Parathyroid adenoma (tissue), 2 donors: Measurements from ENCODE around the gene DENND1C.

ENCODE experiments used
- H2AFZ ChIP-seq: fragments of 300-600 bp; sonication (generic); one replicate; pipeline ENCODE4 v1.7.0; 2017; ENCODE audit warnings: antibody characterized with exemption, mild to moderate bottlenecking
- H3K27ac ChIP-seq: fragments of 300-600 bp; sonication (generic); one replicate; pipeline ENCODE4 v1.7.0; 2017
- H3K27me3 ChIP-seq: fragments of 300-600 bp; sonication (generic); one replicate; pipeline ENCODE4 v1.7.0; 2017; ENCODE audit warnings: low read length; ENCODE audit not compliant: control insufficient read depth, insufficient read depth
- H3K36me3 ChIP-seq: fragments of 300-600 bp; sonication (generic); one replicate; pipeline ENCODE4 v1.7.0; 2017; ENCODE audit warnings: low read length; ENCODE audit not compliant: control insufficient read depth, insufficient read depth
- H3K4me1 ChIP-seq: fragments of 300-600 bp; sonication (generic); one replicate; pipeline ENCODE4 v1.7.0; 2017; ENCODE audit warnings: control low read depth
- H3K4me2 ChIP-seq: fragments of 300-600 bp; sonication (generic); one replicate; pipeline ENCODE4 v1.7.0; 2017; ENCODE audit warnings: low read length
- H3K4me3 ChIP-seq: fragments of 300-600 bp; sonication (generic); one replicate; pipeline ENCODE4 v1.7.0; 2017; ENCODE audit warnings: low read depth, low read length
- H3K79me2 ChIP-seq: fragments of 300-600 bp; sonication (generic); one replicate; pipeline ENCODE4 v1.7.0; 2017; ENCODE audit warnings: control low read depth
- H3K9ac ChIP-seq: fragments of 300-600 bp; sonication (generic); one replicate; pipeline ENCODE4 v1.7.0; 2017; ENCODE audit warnings: mild to moderate bottlenecking
- H3K9me3 ChIP-seq: fragments of 300-600 bp; sonication (generic); one replicate; pipeline ENCODE4 v1.7.0; 2017; ENCODE audit warnings: low read length; ENCODE audit not compliant: control insufficient read depth
- TF ChIP-seq, protein P1 (sequence below): fragments of 300-600 bp; sonication (generic); IDR thresholded peaks from one replicate; pipeline ENCODE4 v1.7.0; 2017; ENCODE audit warnings: antibody characterized with exemption, mild to moderate bottlenecking
- donor health status: primary hyperparathyroidism.

The DENND1C gene

GRCh38 chr19:6457958-6458694 is 23.5 kb downstream of the DENND1C start:
- no peaks in the 10 kb centered on the region for H3K36me3 ChIP-seq
- no peak overlapping the region for H3K9ac ChIP-seq
- H3K4me1 ChIP-seq = peaks cover 8% of the 10 kb centered on the region
- peak overlapping the region; percentile 11 for H3K27ac ChIP-seq
- H3K79me2 ChIP-seq = no peaks in the 10 kb centered on the region
- peak overlapping the region; percentile 72 for H3K4me3 ChIP-seq
- H3K4me2 ChIP-seq = peak overlapping the region; percentile 93
- no peaks in the 10 kb centered on the region for H3K27me3 ChIP-seq
- H3K9me3 ChIP-seq = no peaks in the 10 kb centered on the region
- TF ChIP-seq, protein P1, sequence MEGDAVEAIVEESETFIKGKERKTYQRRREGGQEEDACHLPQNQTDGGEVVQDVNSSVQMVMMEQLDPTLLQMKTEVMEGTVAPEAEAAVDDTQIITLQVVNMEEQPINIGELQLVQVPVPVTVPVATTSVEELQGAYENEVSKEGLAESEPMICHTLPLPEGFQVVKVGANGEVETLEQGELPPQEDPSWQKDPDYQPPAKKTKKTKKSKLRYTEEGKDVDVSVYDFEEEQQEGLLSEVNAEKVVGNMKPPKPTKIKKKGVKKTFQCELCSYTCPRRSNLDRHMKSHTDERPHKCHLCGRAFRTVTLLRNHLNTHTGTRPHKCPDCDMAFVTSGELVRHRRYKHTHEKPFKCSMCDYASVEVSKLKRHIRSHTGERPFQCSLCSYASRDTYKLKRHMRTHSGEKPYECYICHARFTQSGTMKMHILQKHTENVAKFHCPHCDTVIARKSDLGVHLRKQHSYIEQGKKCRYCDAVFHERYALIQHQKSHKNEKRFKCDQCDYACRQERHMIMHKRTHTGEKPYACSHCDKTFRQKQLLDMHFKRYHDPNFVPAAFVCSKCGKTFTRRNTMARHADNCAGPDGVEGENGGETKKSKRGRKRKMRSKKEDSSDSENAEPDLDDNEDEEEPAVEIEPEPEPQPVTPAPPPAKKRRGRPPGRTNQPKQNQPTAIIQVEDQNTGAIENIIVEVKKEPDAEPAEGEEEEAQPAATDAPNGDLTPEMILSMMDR = no peak
- no peak overlapping the region for H2AFZ ChIP-seq

DNA sequence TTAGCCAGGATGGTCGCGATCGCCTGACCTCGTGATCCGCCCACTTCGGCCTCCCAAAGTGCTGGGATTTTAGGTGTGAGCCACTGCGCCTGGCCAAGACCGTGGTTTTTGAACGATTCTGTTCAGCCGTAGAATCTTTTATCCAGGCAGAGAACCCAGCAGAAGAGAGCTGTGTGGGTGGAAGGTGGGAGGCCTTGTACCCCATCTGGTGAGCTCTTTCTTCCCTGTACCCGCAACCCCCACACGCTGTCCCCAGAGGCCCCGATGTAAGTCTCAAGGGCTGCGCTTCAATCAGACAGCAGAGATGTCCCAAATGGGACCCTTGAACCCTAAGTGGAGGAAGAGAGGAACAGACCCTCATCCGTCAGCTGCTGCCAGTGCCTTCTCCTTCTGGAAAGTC is 25.7 kb downstream of the DENND1C start:
- no peaks in the 10 kb centered on the region for H3K79me2 ChIP-seq
- no peak overlapping the region for H2AFZ ChIP-seq
- H3K4me3 ChIP-seq = no peak overlapping the region
- H3K9ac ChIP-seq = no peak overlapping the region
- TF ChIP-seq, protein P1 = no peak
- no peaks in the 10 kb centered on the region for H3K9me3 ChIP-seq
- H3K27me3 ChIP-seq = no peaks in the 10 kb centered on the region
- no peak overlapping the region for H3K27ac ChIP-seq
- no peak overlapping the region for H3K4me2 ChIP-seq
- no peaks in the 10 kb centered on the region for H3K36me3 ChIP-seq
- H3K4me1 ChIP-seq = peaks cover 8% of the 10 kb centered on the region

GRCh38 chr19:6453951-6454565 is 27.5 kb downstream of the DENND1C start:
- no peaks in the 10 kb centered on the region for H3K79me2 ChIP-seq
- no peaks in the 10 kb centered on the region for H3K27me3 ChIP-seq
- no peak overlapping the region for H3K27ac ChIP-seq
- H2AFZ ChIP-seq = no peak overlapping the region
- no peaks in the 10 kb centered on the region for H3K9me3 ChIP-seq
- no peak overlapping the region for H3K4me3 ChIP-seq
- peaks cover 7% of the 10 kb centered on the region for H3K4me1 ChIP-seq
- no peak overlapping the region for H3K9ac ChIP-seq
- TF ChIP-seq, protein P1 = no peak
- H3K4me2 ChIP-seq = no peak overlapping the region
- H3K36me3 ChIP-seq = no peaks in the 10 kb centered on the region

- no peaks in the 10 kb centered on the region for H3K9me3 ChIP-seq
Measured at GRCh38 chr19:6452899-6453298, 28.7 kb downstream of the DENND1C start.

More at GRCh38 chr19:6452899-6453298, 28.7 kb downstream of the DENND1C start:
- TF ChIP-seq, protein P1 = no peak
- Histone ChIP-seq H3K4me3 (no peak overlapping the region), H3K27ac (no peak overlapping the region), H3K79me2 (no peaks in the 10 kb centered on the region), H3K4me2 (no peak overlapping the region), H3K36me3 (no peaks in the 10 kb centered on the region), H3K9ac (no peak overlapping the region), H2AFZ (no peak overlapping the region), H3K27me3 (no peaks in the 10 kb centered on the region), H3K4me1 (no peaks in the 10 kb centered on the region)
